G401 (cell line): ENCODE data around the gene CRK. TPM values are rescaled to one million over a fixed set of nuclear protein-coding genes. Genes with fewer than 3 reads are reported as not detected.
A peak's percentile ranks its signal among the peaks of the same experiment; 100 is the strongest.

Experiments used
- DNase-seq: peaks from one replicate; pipeline ENCODE4 v3.0.0-alpha.2; 2015; ENCODE audit warnings: low spot score
- in situ Hi-C: cut with HindIII; loops from 2 replicates; pipeline ENCODE4 v1.10.0; 2016; ENCODE audit warnings: low sequenced_read_pairs, mixed read lengths
- total RNA-seq: library from RNA; depleted of rRNA; stranded (reverse); fragments of >200 nt; shearing (Covaris generic); gene quantifications from 2 replicates; pipeline ENCODE4 v1.2.3, GENCODE V29; 2014

Gene CRK
- total RNA-seq, 1 experiment from 2014 or later: 92.7 TPM

DNA sequence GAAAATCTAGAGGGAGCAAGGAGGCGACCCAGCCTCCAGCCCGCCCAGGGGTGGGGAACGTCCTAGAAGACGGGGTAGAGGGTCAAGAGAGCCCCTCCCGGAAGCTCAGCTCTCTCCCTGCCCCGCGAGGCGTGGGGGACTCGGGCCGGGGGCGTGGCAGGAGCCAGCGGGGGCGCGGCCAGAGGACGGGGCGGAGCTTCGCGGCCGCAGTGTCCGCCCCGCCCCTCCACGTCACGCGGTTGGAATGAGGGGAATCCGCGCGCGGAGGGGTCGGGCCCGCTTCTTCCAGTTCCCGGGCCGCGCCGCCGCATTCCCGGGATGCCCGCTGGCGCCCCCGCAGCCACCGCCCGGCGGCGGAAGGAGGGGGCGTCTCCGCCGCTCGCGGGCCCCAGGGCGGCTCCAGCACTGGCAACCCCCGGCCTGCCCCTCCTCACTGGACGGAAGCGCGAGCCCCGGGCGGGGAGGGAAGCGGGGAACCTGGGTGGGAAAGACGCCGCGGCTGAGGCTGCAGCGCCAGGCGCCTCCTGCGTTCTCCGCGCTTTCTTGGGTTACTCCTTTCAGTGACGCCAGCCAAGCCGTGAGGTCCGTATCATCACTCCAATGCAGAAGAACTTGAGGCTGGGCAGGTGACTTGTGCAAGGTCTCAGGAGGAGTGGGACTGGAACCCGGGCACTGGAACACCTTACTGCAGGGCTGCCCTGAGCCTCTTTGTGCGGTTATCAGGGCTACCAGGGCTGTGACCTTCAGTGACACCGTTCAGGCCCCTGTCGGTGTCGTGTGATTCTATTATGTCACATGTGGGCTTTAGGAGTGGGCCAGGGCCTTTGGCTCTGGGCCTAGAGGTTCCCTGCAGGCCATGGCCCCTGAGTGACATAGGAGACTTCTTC lies 32.1 kb upstream of the CRK start:
- peak; percentile 76 for DNase-seq
- in situ Hi-C loops: no loop called here

DNA sequence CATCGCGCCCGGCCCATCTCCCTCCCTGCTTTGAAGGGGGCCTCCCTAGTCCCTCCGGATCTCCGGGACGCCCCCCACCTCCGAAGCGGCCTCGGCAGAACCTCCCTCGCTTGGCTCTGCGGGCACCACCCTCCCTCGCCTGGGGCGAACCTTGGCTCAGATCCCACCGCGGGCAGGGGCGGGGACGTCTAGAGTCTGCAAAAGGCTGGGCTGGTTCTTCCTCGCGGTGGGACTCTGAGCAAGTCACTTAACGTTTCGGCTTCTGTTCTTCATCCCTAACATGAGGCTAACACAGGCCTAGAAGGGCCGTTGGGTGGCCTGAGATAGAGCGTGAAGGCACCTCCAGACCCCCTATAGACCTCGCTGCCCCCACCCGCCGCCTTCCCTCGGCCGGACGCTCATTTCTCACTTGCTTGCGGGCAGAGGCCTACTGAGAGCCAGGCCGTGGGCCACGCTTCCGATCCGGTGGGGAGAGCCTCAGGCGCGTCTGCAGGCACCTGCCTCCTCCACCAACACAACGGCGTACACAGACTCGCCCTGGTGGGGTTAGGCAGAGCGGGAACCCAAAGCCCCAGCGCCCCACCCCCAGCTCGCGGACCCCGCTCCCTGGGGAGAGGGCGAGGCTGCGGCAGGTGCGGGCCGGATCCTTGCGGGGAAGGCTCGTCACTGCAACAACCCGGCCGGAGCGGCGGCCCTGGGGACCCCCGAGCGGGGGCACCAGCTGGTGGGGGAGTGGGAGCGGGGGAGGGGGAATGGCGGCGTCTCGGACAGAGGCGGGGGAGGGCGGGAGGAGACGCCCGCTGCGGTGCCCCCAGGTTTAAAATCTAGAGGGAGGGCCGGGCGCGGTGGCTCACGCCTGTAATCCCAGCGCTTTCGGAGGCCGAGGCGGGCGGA lies 31.0 kb upstream of the CRK start:
- in situ Hi-C loops: no loop called here
- DNase-seq: peak; percentile 41

DNA sequence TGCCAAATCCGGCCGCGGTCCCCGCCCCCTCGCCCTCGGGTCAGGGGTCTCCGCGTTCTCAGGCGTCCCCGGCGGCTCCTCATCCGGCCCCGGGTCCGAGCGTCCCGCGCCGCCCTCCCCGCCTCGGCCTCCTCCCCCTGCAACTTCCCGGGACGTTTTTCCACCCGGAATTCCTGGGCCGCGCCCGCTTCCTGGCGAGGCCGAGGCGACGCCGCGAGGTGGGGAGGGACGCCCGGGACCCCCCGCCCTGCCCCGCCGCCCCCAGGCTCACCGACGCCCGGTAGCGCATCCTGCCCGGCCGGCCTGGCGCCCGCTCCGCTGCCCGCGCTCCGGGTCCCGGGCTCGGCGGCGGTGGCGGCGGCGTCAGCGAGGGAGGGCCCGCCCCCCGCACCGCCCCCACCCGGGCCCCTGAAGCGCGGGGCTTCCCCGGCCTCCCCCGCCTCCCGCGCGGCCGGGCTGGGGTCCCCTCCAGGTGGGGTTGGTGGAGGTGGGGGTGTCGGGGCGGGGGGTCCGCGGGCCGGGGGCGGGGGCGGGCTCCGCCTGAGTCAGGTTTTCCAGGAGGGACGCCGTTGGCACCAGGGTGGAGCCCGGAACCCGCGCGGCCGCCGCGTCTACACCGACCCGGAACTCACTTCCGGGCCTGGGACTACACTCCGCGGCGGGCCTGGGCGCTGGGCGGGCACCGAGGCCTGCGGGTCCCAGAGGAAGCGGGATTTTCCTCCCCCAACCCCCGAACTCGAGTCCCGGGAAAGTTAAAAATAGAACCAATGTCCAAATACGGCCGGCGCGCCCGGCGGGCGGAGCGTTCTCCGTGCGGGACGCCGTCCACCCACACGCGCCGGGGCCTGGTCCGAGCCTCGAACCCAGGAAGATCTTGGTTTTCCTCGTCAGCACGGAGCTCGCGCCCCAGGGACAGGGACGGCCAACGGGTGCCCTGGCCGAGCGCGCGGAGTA lies 29.7 kb upstream of the CRK start:
- no peak for DNase-seq
- in situ Hi-C loops: no loop called here

DNA sequence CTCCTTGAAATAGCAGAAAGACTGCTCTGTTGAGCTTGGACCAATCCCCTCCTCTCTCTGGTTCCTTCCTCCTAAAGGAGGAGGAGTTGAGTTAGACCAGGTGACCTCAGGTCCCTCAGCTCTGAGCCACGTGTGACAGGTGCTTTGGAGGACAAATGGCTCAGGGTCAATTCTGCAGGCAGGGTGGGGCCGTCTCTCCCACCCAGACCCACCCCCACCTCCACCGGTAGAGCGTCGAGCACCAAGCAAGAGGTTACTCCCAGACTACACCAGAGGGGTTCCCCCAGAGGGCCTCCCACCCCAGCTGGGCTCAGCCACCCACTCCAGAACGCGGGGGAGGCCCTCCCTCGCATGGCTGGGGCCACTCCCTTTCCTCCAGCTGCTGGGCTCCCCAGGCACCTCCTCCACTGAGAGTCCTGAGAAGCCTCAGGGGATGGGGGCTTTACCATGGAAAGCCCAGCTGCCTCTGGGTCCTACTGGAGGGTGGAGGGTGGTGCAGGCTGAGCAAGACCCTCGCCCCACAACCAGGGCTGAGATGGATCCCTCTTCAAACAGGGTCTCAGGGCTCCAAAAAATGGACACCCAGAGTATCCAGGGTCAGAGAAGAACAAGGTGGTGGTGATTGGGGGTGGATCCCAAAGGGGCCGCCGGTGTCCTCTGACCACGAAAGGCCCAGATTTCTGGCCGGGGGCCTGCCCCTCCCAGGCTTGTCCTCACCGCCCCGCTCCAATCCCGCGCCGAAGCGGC lies 28.8 kb upstream of the CRK start:
- peak; percentile 35 for DNase-seq
- in situ Hi-C loops: no loop called here

DNA sequence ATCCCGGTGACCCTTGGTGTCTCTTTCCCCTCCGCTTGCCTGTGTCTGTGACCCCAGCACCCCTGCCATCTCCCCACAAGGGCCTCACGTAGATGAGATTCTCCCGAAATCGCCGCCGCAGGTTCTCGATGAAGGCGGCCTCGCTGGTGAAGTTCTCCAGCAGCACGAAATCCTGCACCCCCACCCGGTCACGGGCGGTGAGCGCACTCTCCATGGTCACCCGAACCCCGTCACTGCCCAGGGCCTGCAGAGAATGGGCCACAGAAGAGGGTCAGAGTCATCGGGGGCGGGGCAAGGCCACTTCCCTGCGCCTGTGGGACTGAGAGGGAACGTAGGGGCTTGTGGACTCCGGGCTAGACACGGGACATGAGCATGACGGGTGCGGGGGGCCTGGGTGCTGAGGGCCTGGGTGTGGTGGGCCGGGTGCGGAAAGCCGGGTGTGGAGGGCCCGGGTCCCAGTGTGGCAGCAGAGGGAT lies 28.1 kb upstream of the CRK start:
- no peak for DNase-seq
- in situ Hi-C loops: no loop called here

DNA sequence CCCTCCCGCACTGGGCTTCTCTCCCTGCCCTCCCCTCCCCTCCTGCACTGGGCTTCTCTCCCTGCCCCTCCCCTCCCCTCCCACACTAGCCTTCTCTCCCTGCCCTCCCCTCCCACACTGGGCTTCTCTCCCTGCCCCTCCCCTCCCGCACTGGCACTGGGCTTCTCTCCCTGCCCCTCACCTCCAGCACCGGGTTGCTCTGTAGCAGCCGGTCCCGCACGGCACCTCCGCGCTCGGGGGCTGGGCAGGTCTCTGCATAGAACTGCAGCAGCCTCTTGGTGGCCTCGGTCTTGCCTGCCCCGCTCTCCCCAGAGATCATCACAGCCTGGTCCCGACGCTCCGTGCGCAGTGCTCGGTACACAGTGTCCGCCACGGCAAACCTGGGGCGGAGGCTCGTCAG lies 26.6 kb upstream of the CRK start:
- in situ Hi-C loops: no loop called here
- DNase-seq: no peak

DNA sequence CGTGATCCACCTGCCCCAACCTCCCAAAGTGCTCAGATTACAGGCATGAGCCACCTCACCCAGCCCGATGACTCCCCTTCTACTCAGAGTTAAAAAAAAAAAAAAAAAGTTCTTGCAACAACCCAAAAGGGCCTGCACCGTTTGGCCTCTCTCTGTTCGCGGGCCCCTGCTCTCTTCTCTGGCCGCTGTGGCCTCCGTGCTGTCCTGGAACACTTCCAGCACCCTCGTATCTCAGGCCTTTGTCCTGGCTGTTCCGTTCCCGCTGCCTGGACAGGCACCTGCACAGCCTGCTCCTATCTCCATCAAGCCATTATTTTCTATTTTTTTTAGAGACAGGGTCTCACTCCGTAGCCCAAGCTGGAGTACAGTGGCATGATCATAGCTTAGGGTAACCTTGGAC lies 25.7 kb upstream of the CRK start:
- in situ Hi-C loops: no loop called here
- DNase-seq: no peak

DNA sequence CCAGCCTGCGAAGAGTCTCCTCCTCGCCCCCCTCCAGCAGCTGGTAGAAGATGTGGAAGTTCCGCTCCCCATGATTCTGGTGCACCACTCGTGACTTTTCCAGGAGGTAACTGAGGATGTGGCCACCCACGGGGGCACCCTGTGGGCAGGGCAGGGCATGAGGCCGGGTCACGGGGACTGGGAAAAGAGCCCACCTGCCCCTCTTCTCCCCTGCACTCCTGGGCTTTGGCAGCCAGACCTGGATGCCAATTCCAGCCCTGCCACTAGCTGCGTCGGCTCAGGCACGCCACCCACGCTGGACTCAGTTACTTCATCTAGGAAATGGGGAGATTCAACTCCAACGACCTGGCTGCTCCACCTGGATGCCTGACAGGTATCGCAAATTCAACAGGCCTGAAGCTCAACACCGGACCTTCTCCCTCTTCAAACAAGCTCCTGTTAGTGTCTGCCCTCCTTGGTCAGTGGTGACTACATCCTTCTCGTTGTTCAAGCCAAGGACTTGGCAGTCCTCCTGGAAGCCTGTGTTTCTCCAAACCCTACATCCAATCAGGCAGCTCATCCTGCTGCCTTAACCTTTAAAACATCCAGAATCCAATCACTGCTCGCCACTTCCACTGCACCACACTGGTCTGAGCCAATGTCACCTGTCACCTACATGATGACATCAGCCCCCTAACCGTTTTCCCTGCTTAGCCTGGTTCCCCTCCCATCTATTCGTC lies 24.9 kb upstream of the CRK start:
- no peak for DNase-seq
- in situ Hi-C loops: no loop called here

DNA sequence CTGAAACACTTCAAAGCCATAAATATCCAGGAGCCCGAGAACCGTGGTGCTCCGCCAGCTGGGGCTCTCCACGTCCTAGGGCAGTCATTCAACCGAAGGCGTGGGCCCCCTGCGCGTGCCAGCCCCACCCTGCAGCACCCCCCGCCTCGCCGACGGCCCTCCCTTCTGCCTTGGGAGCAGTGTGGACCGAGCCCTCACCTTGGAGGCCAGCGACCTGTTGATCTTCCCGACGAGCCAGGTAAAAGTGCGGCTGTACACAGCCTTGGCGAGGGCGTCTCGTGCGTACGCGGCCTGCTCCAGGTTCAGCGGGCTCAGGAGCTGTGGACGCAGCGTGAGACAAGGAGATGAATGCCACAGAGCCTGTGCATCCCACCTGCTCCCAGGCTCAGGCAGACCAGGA lies 22.4 kb upstream of the CRK start:
- in situ Hi-C loops: no loop called here
- DNase-seq: no peak

DNA sequence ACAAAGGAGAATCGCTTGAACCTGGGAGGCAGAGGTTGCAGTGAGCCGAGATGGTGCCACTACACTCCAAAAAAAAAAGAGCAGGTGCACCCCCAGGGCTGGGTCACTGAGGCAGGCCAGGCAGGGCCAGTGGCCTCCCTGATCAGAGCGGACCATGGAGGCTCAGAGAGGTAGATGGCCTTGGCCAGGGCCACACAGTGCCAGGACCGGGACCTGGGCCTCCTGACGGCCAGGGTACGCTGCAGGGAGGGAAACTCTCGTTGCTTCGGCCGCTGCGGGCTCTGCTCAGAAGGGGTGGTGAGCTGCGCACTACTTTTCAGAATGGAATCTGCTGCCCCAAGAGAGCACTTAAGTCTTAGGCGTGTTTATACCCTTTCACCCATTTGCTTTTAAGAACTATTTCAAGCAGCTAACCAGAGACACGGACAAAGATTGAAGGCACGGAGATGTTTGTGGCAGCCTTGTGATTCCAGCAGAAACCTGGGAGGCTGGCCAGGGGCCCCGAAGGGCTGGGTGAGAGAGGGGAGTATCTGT lies 19.4 kb upstream of the CRK start:
- in situ Hi-C loops: no loop called here
- DNase-seq: no peak

DNA sequence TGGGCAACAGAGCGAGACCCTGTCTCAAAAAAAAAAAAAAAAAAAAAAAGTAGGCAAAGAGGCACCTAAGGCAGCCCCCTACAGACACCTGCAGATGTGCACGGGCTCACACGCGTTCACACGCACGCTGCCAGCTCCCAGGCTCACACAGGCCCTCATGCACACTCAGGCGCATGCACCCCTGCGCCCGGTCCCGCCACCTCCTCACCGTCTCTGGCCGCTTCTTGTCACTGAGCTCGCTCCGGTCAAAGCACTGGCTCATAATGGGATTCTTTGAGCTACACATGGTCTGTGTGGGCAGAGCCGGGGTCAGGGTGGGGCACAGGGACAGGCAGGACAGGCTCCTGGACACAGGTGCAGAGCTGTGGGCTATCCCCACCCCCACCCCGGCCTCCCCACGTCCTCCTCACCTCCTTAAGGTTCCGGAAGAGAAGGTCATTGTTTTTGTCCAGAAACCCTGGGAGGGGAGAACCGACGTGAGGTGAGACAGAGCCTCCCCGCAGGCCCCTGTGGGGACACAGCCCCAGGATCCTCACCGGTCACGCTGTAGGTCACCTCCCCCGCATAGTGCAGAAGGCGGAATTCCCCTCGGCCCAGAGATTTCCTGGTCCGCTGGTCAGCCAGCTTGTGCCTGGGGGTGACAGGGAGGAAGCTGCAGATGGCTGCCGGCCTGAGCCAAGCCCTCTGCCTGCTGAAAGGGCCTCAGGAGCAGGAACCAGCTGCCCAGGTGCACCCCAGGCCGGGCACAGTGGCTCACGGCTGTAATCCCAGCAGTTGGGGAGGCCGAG lies 18.6 kb upstream of the CRK start:
- in situ Hi-C loops: no loop called here
- no peak for DNase-seq

DNA sequence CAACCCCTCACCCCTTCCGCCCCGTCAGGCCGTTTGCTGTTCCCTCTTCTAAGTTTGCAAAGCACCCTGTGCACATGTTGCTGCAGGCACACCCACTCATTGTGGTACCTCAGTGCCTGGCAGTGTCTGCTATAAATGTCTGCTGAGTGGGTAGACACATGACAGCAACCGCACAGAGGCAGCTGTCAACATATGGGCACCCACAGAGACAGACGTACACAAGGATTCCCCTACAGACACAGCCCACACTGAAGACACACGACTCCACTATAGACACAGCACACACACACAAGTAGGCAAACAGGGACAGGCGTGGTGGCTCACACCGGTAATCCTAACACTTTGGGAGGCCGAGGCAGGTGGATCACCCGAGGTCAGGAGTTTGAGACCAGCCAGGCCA lies 17.8 kb upstream of the CRK start:
- in situ Hi-C loops: no loop called here
- DNase-seq: no peak

DNA sequence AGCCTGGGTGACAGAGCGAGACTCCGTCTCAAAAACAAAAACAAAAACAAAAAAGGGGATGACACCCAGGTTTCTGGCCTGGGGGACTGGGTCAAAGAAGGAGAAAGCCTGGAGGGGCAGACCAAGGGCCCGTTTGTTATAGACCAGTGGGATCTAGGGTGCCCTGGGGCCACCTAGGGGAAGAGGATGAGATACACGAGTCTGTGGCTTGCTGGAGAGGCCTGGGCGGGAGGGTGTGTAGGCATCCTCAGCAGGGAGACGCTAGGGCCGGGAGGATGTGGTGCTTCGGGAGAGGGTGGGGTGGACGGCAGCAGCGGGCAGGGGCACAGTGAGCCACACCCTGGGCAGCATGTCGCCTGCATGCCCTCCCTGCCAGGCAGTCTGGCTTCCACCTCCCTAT lies 17.1 kb upstream of the CRK start:
- no peak for DNase-seq
- in situ Hi-C loops: no loop called here

DNA sequence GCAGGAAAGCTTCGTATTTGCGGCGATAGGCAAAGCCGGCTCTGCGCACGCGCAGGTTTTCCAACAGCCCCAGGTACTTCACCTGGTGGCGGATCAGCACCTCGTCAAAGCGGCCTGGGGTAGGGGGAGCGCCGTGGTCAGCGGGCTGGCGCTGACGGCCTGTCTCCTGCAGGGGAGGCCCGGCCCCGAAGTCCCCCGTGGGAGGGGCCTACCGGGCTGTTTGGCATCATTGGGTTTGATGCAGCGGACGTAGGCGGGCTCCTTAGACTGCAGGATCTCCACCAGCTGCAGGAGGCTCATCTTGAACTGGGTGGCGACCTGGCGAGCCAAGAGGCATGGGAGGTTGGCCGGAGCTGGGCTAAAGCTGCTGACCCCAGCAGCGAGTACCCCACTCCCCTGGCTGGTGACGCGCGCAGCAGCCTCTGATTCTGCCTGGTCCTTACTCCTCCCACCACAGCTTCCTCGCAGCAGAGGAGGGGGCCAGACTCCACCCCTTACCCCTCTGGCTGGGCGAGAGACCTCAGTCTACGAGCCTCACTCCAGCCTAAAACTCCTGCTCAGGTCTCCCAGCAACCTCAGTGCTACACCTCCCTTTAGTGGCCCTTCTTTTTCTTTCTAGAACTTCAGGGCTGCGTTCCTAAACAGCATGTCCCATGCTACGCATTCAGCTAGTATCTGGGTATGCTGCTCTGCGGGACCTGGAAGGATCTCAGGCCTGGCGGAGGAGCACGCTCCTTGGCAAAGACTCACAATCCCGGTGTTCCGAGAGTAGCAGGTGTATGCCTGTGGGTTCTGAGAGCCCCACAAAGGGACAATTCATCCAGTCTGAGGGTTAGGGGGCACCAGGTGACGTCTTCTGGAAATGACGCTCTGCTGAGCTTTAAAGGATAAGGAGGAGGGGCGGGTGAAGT lies 16.1 kb upstream of the CRK start:
- DNase-seq: peak; percentile 61
- in situ Hi-C loops: no loop called here

DNA sequence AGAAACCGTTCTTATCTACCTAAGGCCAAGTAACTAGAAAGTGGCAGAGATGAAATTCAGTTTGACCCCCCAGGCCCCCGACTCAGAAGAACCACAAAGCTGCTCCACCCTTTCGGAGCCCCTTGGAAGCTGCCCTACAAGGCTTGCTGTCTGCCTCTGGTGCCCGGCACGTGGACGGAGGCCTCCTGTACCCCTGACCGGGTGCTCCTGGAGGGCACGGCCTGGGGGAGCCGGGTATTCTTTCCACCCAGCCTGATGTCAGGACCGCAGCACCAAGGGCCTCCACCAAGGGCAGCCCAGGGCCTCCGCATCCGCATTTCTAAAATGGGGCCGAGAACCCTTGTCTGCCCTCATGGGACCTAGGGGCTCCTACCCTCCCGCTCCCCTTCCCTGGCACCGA lies 15.5 kb upstream of the CRK start:
- DNase-seq: no peak
- in situ Hi-C loops: no loop called here
